ENCODE results near the gene MDM2. TPM values are rescaled to one million over a fixed set of nuclear protein-coding genes. Genes with fewer than 3 reads are reported as not detected.
"Not testable (repeated sequence)": the region's sequence is repeated elsewhere in the genome, so short reads cannot be mapped to it uniquely, and the experiment has no call there.

Gene MDM2
- total and polyA plus RNA-seq, 11 donors, result 16.2 to 78.8 (median 49.0) TPM

DNA sequence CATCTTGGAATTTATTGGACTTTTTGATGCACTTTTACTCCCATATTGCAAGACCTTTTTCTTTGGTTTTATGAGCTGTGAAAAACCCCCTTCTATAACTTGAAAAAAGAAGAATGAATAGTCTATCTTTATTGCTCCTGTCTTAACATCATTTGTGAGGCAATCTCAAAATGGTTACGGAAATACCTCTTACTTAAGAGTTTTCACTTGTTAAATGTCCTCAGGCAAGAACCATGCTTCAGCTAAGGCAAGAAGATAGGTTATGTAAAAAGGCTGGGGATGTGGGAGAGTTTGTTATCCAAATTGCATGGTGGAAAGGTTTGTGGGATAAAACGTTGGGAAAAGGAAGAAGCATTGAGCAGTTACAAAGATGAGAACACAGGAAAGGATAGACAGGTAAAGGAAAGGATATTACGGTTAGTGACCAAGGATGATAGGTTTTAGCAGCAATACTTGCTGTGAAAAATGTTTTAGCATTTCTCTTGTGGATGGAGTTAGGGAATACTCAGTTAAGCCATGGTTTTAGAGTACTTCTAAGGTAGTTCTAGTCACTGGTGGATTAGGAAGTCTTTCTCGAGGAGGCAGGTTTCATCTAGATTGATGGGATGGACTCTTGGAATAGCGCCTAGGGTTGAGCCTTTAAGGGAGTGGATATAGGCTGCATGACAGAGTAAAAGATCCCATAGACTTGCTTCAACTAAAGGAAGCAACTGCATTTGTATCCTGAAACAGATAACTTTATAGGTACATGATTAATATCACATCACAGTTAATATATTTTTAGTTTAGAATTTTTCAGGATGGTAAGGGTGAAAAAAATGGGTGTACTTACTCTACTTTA lies 30.3 kb downstream of the MDM2 start:
- TF ChIP-seq, protein P1, sequence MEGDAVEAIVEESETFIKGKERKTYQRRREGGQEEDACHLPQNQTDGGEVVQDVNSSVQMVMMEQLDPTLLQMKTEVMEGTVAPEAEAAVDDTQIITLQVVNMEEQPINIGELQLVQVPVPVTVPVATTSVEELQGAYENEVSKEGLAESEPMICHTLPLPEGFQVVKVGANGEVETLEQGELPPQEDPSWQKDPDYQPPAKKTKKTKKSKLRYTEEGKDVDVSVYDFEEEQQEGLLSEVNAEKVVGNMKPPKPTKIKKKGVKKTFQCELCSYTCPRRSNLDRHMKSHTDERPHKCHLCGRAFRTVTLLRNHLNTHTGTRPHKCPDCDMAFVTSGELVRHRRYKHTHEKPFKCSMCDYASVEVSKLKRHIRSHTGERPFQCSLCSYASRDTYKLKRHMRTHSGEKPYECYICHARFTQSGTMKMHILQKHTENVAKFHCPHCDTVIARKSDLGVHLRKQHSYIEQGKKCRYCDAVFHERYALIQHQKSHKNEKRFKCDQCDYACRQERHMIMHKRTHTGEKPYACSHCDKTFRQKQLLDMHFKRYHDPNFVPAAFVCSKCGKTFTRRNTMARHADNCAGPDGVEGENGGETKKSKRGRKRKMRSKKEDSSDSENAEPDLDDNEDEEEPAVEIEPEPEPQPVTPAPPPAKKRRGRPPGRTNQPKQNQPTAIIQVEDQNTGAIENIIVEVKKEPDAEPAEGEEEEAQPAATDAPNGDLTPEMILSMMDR (IDR thresholded peaks at IDR 0.05), result no peak
- no peak for TF ChIP-seq POLR2A (IDR thresholded peaks at IDR 0.05)
- Histone ChIP-seq H3K27me3 (no peaks in the 10 kb centered on the region), H3K27ac (no peak overlapping the region), H3K36me3 (peaks cover 4 to 100% (median 99%) of the 10 kb centered on the region in 9 donors), H3K4me1 (peaks cover 0 to 9% (median 0%) of the 10 kb centered on the region in 12 donors), H3K4me3 (no peak overlapping the region), H3K9me3 (no peaks in the 10 kb centered on the region)
- ATAC-seq, result no peak
- intact Hi-C loops (cut with DNase I), result no loop called here
- WGBS, 4 donors, result 81 to 90% (median 88%) methylated on average over 5 of the region's 5 CpGs
- no peak for DNase-seq

DNA sequence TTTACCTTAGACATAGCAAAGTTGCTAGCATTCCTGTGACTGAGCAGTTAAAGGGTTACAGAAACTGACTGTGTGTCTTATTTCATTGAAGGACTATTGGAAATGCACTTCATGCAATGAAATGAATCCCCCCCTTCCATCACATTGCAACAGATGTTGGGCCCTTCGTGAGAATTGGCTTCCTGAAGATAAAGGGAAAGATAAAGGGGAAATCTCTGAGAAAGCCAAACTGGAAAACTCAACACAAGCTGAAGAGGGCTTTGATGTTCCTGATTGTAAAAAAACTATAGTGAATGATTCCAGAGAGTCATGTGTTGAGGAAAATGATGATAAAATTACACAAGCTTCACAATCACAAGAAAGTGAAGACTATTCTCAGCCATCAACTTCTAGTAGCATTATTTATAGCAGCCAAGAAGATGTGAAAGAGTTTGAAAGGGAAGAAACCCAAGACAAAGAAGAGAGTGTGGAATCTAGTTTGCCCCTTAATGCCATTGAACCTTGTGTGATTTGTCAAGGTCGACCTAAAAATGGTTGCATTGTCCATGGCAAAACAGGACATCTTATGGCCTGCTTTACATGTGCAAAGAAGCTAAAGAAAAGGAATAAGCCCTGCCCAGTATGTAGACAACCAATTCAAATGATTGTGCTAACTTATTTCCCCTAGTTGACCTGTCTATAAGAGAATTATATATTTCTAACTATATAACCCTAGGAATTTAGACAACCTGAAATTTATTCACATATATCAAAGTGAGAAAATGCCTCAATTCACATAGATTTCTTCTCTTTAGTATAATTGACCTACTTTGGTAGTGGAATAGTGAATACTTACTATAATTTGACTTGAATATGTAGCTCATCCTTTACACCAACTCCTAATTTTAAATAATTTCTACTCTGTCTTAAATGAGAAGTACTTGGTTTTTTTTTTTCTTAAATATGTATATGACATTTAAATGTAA lies 31.5 kb downstream of the MDM2 start:
- Histone ChIP-seq H3K4me3 (no peak overlapping the region), H3K27me3 (no peaks in the 10 kb centered on the region), H3K27ac (no peak overlapping the region), H3K36me3 (peaks cover 4 to 100% (median 87%) of the 10 kb centered on the region in 9 donors), H3K9me3 (no peaks in the 10 kb centered on the region), H3K4me1 (peaks cover 0 to 8% (median 0%) of the 10 kb centered on the region in 12 donors)
- DNase-seq, result no peak
- ATAC-seq, result no peak
- 45 to 53% (median 51%) methylated on average over 2 of the region's 2 CpGs for WGBS, 4 donors
- no peak for TF ChIP-seq POLR2A (IDR thresholded peaks at IDR 0.05)
- TF ChIP-seq, protein P1 (IDR thresholded peaks at IDR 0.05), result no peak
- intact Hi-C loops (cut with DNase I), result no loop called here

DNA sequence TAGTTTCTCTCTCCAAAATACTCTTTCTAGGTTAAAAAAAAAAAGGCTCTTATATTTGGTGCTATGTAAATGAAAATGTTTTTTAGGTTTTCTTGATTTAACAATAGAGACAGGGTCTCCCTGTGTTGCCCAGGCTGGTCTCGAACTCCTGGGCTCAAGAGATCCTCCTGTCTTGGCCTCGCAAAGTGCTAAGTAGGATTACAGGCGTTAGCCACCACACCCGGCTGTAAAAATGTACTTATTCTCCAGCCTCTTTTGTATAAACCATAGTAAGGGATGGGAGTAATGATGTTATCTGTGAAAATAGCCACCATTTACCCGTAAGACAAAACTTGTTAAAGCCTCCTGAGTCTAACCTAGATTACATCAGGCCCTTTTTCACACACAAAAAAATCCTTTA lies 33.2 kb downstream of the MDM2 start:
- H3K27ac ChIP-seq; ATAC-seq; H3K4me1 ChIP-seq; DNase-seq; H3K4me3 ChIP-seq; intact Hi-C loops (cut with DNase I); H3K27me3 ChIP-seq; H3K9me3 ChIP-seq: not testable (repeated sequence)
- H3K36me3 ChIP-seq, result peaks cover 4 to 88% (median 70%) of the 10 kb centered on the region in 9 donors
- WGBS, 4 donors, result 96 to 97% (median 96%) methylated on average over 5 of the region's 5 CpGs

DNA sequence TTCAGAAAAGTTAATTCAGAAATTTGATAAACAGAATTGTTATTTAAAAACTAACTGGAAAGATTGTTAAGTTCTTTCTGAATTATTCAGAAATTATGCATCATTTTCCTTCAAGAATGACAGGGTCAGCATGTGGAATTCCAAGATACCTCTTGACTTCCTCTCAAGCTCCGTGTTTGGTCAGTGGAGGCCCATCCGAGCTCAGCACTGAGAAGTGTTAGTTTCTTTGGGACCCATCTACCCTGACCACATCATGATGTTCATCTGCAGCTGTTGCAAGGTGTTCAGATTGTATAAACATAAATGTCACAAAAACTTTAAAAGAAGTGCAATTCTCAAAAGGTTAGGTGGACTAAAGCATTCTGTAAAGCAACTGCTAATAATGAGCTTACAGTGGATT lies 33.7 kb downstream of the MDM2 start:
- peaks cover 4 to 83% (median 65%) of the 10 kb centered on the region in 9 donors for H3K36me3 ChIP-seq
- H3K4me1 ChIP-seq, result no peaks in the 10 kb centered on the region
- no peaks in the 10 kb centered on the region for H3K27me3 ChIP-seq
- 89 to 94% (median 91%) methylated on average over 2 of the region's 2 CpGs for WGBS, 4 donors
- no peaks in the 10 kb centered on the region for H3K9me3 ChIP-seq
- ATAC-seq (no peak), DNase-seq (no peak)
- H3K4me3 ChIP-seq, result no peak overlapping the region
- TF ChIP-seq, protein P1 (IDR thresholded peaks at IDR 0.05), result no peak
- no peak for TF ChIP-seq POLR2A (IDR thresholded peaks at IDR 0.05)
- H3K27ac ChIP-seq, result no peak overlapping the region
- intact Hi-C loops (cut with DNase I), result no loop called here

All from heart left ventricle (tissue), 16 donors.